Measurements from ENCODE around the gene IL4I1. TPM values are rescaled to one million over a fixed set of nuclear protein-coding genes. Genes with fewer than 3 reads are reported as not detected.
A peak's percentile ranks its signal among the peaks of the same experiment; 100 is the strongest.

Gene IL4I1
- total RNA-seq, 1 experiment from 2014 or later = 0.24 TPM

DNA sequence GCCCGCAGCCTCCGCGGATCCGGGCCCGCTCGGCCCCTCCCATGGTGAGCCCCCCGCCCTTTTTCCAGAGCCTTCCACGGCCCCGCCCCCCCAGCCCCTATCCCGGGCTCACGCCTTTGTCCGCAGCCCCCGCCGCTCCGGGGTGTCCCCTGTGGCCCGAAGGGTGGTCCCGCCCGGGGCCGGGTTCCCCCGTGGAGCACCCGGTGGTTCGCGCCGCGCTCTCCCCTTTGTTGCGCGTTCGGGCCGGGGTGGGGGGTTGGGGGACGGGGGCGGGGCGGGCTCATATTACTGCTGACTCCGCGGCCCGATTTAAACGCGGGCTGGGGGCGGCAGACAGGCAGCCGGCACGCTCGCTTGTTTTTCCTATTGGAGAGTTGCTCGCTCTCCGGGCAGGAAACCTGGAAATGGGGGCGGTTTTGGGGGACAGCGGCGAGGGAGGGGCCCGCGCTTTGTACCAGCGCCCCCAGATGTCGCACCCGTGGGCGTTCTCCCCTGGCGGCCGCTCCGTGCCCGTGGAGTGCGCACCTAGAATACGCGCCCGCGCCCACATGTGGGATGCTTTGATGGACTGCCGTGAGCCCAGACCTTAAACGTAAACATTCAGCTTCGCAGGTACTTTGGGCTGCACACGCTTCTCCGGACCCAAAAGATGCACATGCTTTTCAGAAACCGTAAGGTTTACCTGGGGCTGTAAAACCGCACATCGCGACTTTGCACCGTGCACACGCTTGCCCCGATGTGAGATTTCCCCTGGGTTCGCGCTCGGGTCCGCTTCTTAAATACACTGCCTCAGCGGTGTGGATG lies 45.0 kb downstream of the IL4I1 start:
- no peak for DNase-seq (ENCODE audit: low read depth)

DNA sequence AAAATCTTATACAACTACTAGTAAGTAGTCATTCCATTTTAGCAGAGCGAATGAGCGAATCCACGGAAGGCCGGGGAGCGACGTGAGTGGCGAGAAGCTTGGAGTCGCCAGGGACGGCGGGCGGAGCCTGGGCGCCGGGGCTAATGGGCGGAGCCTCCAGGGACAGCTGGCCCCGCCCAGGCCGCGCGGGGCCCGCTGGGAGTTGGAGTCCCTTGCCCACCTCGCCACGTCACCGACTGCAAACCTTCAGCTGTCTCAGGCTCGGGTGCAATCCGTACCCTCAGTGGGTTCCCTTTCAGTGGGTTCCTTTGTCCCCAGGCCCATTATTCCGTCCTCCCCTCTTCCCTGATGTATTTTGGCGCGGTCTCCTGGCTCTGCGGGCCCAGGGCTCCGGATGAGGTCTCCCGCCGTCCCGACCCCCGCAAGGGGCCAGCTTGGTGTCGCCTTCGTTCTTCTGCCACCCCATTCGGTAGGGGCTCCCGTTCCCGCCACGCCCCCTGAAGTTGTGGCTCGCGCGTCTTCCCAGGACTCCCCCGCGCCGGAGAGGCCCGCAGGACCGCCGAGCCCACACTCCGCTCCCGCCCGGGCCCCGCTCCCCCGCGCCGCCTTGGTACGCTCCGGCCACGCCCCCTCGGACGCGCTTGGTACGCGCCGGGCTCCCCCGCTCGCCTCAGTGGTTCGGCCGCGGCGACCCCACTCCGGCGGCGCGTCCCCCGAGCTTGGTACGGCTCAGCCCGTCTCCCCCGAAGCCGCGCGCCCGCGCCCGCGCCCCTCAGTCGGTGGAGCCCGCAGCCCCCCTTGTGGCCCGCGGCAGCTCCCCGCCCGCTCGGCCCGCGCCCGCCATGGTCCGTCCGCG lies 46.0 kb downstream of the IL4I1 start, which contains the start of gene PTOV1:
Gene PTOV1, plus strand, starts transcription at position 673 of the 856 bp plus-strand sequence.
- peak; percentile 88 for DNase-seq (ENCODE audit: low read depth)

- no peak for DNase-seq (ENCODE audit: low read depth)
Measured at GRCh38 chr19:49850221-49850486, 46.5 kb downstream of the IL4I1 start.

DNA sequence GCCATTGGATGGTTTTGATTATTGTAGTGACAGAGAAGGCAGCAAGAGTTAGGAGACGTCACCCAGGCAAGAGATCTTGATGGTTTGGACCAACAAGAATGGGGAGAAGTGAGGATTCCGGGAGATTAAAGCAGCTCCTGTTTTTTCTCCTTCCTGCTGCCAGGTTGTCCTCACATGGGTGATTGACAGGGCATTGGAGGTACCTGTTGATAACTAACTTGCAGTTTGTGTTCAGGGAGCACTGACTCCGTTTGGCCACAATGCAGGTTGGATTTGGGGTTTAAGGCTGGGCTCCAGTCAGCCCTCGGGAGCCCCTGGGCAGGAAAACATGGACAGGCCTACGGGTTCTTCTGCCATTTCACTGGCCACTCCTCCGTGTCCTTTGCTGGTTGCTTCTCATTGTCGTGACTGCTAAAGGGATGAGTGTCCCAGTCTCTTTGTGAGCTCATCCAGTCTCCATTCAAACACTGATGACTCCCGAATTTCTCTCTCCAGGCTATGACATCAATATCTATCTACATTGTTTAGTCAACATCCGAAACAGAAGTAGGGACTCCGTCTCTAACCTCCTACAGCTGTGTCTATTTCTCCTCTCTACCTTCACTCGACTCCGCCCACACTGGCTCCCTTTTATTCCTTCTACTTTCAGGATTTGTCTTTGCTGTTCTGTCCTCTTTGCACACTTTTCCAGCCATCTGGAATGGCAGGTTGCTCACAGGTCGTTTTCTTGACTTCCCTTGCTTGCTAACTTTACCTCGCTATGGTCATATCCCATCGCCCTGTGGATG lies 47.1 kb downstream of the IL4I1 start:
- DNase-seq (ENCODE audit: low read depth) = no peak

DNA sequence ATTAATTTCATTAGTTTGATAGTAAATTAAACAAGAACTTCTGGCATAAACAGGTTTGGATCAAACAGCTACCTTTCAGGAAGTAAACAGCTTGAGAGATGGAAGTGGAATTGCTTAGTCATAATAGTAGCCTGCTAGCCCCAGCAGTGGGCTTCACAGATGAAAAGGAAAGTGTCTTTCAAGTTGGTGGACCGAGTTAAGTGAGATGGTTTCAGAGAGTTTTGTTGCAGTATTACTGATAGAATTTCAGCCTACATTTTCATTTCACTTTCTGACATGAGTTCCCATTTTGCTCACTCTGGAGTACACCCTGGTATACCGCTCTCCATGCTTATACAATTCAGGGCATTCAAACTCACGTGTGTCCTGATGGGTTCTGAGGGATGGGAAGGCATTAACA lies 47.7 kb downstream of the IL4I1 start:
- DNase-seq (ENCODE audit: low read depth) = no peak

GRCh38 chr19:49847731-49848696 lies 48.7 kb downstream of the IL4I1 start:
- DNase-seq (ENCODE audit: low read depth) = peak; percentile 89

- DNase-seq (ENCODE audit: low read depth) = no peak
Measured at GRCh38 chr19:49846408-49846807, 50.3 kb downstream of the IL4I1 start.

DNA sequence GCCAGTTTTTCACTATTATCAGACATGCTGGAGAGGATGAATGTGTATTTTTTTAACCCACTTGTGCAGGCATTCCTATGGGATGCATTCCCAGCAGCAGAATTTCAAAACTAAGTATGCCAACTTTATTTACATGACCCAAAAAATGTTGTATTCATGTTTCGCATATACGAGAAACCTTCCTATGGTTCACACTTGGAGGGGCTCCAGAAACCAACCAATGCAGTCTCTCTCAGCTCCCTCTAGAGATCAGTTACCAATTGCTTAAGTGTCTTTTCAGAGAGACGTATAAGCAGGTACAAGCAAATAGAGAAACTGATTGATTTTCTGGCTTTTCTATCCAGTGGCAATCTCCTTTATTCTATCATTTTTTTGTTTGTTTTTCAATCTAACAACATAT lies 51.3 kb downstream of the IL4I1 start:
- DNase-seq (ENCODE audit: low read depth) = no peak

DNA sequence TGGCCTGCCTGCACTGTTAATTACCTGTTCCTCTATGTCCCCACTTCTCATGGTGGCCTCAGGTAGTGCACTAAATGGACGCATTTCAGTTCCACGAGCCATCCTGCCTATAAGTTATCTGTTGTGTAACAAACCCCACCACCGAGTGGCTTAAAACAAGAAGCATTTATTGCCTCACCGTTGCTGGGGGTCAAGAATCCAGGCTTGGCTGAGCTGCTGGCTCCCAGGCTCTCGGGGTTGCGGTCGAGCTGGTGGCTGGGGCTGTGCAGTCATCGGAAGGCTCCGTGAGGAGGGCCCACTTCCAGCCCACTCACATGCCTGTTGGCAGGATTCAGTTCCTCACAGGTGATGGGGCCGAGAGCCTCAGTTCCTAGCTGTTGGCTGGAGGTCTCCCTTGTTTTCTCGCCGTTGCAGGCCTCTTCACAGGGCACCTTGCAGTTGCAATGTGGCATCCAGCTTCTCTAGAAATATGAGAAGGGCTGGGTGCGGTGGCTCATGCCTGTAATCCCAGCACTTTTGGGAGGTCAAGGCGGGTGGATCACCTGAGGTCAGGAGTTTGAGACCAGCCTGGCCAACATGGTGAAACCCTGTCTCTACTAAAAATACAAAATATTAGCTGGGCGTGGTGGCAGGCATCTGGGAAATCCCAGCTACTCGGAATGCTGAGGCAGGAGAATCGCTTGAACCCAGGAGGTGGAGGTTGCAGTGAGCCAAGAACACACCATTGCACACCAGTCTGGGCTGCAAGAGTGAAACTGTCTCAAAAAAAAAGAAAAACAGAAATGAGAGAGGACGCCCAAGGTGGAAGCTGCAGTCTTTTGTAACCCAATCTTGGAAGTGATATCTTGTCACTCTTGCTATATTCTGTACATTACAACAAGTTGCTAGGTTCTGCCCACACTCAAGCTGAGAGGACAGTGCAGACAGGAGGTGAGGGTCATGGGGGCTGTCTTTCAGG lies 52.3 kb downstream of the IL4I1 start:
- no peak for DNase-seq (ENCODE audit: low read depth)

DNA sequence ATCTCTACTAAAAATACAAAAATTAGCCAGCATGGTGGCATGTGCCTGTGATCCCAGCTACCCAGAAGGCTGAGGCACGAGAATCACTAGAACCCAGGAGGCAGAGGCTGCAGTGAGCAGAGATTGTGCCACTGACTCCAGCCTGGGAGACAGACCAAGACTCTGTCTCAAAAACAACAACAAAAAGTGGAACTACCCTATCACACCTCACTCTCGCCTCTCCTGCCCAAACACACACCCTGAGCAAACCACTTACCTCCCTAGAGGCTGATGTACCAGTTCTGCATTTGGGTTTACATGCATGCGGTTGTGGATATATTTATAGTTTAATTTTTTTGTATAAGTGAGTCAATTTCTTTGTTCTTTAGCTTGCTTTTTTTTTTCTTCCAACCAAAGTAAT lies 53.4 kb downstream of the IL4I1 start:
- DNase-seq (ENCODE audit: low read depth) = no peak

DNA sequence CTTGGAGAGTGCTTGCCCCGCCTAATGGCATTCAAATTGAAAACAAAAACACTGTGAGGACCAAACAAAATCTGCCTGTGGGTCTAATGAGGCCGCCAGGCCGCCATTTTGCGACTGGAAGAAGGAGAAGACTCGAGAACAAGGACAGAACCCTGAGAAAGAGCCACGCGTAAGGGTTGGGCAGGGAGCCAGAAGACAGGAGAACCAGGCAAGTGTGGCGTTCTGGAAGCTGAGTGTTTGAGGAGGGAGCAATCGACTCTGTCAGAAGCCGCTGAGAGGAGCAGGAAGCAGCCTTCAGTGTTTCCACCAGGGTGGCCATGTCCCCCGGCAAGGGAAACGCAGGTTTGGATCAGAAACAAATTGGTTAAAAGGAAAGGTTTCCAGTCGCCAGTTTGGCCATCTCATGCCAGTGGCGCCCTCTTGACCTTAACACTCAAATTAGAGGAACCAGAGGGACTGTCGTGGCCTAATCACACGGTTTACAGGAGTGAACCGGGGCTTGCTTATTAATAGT lies 55.9 kb downstream of the IL4I1 start:
- no peak for DNase-seq (ENCODE audit: low read depth)

GRCh38 chr19:49840321-49840720 lies 56.4 kb downstream of the IL4I1 start:
- DNase-seq (ENCODE audit: low read depth) = no peak

GRCh38 chr19:49839713-49840112 lies 57.0 kb downstream of the IL4I1 start:
- DNase-seq (ENCODE audit: low read depth) = no peak

Small RNA genes within 50 kb of the gene (small RNA-seq; reads per million reads assigned to genes)
- not detected for gene MIR4749

Other genes starting within 250 kb of the IL4I1 start
- gene IRF3, start 231.0 kb downstream of the IL4I1 start, total RNA-seq (2014; rRNA removed; shearing (Covaris generic)) = 55.9 and 62.7 TPM in 2 replicates
- gene BCL2L12, start 231.0 kb downstream of the IL4I1 start, total RNA-seq (2014; rRNA removed; shearing (Covaris generic)) = 21.2 and 26.0 TPM in 2 replicates
- 540 and 551 TPM in 2 replicates for gene PRMT1, start 219.6 kb downstream of the IL4I1 start, total RNA-seq (2014; rRNA removed; shearing (Covaris generic))
- gene ADM5, start 207.3 kb downstream of the IL4I1 start, total RNA-seq (2014; rRNA removed; shearing (Covaris generic)) = 9.6 and 11.1 TPM in 2 replicates
- gene CPT1C, start 205.8 kb downstream of the IL4I1 start, total RNA-seq (2014; rRNA removed; shearing (Covaris generic)) = 0.84 TPM in 1 of 2 replicates, not detected in the other
- not detected in 2 replicates for gene TSKS, start 133.6 kb downstream of the IL4I1 start, total RNA-seq (2014; rRNA removed; shearing (Covaris generic))
- gene AP2A1, start 129.9 kb downstream of the IL4I1 start, total RNA-seq (2014; rRNA removed; shearing (Covaris generic)) = 63.5 and 75.0 TPM in 2 replicates
- 69.5 and 72.2 TPM in 2 replicates for gene FUZ, start 83.6 kb downstream of the IL4I1 start, total RNA-seq (2014; rRNA removed; shearing (Covaris generic))
- 15.3 and 18.7 TPM in 2 replicates for gene MED25, start 78.6 kb downstream of the IL4I1 start, total RNA-seq (2014; rRNA removed; shearing (Covaris generic))
- gene PTOV1, start 45.7 kb downstream of the IL4I1 start, total RNA-seq (2014; rRNA removed; shearing (Covaris generic)) = 63.8 and 77.1 TPM in 2 replicates
- 55.5 and 57.2 TPM in 2 replicates for gene PNKP, start 29.3 kb downstream of the IL4I1 start, total RNA-seq (2014; rRNA removed; shearing (Covaris generic))
- gene AKT1S1, start 19.5 kb downstream of the IL4I1 start, total RNA-seq (2014; rRNA removed; shearing (Covaris generic)) = 30.4 and 46.2 TPM in 2 replicates
- 5.5 and 9.8 TPM in 2 replicates for gene TBC1D17, start 19.2 kb downstream of the IL4I1 start, total RNA-seq (2014; rRNA removed; shearing (Covaris generic))
- gene ATF5, start 32.3 kb upstream of the IL4I1 start, total RNA-seq (2014; rRNA removed; shearing (Covaris generic)) = 13.6 and 17.4 TPM in 2 replicates
- gene NUP62, start 32.6 kb upstream of the IL4I1 start, total RNA-seq (2014; rRNA removed; shearing (Covaris generic)) = 72.9 and 91.9 TPM in 2 replicates
- not detected in 2 replicates for gene SIGLEC11, start 64.3 kb upstream of the IL4I1 start, total RNA-seq (2014; rRNA removed; shearing (Covaris generic))
- 18.9 and 20.9 TPM in 2 replicates for gene VRK3, start 128.5 kb upstream of the IL4I1 start, total RNA-seq (2014; rRNA removed; shearing (Covaris generic))
- 10.1 and 10.4 TPM in 2 replicates for gene ZNF473, start 129.1 kb upstream of the IL4I1 start, total RNA-seq (2014; rRNA removed; shearing (Covaris generic))

Measured in HT1080 (cell line).